ENCODE data around the gene AP2S1.

- TF ChIP-seq TCF12 (IDR thresholded peaks at IDR 0.05; ENCODE audit: low read depth) (no peak), ZBTB7A (IDR thresholded peaks at IDR 0.05; ENCODE audit: low read depth) (no peak), FOXM1 (IDR thresholded peaks at IDR 0.05; ENCODE audit: borderline replicate concordance, low read depth) (no peak), CEBPB (IDR thresholded peaks at IDR 0.05) (no peak), EP300 (IDR thresholded peaks at IDR 0.05; ENCODE audit: borderline replicate concordance) (no peak), TAF1 (IDR thresholded peaks at IDR 0.05; ENCODE audit: low read depth) (no peak), MAX (IDR thresholded peaks at IDR 0.05) (no peak), YY1 (IDR thresholded peaks at IDR 0.05; ENCODE audit: low read depth) (no peak)
Observed at GRCh38 chr19:46815833-46816627, 34.6 kb downstream of the AP2S1 start.
